Hepatocyte (in vitro differentiated cells): ENCODE results near the gene FRMD6. TPM values are rescaled to one million over a fixed set of nuclear protein-coding genes. Genes with fewer than 3 reads are reported as not detected.

Source experiments
- DNase-seq: peaks from one replicate; pipeline ENCODE4 v3.0.0-alpha.2; 2016; ENCODE audit warnings: low spot score
- H2AFZ ChIP-seq: fragments of 200-600 bp; sonication (generic); 2 replicates; pipeline ENCODE4 v1.6.0; 2016; ENCODE audit warnings: antibody characterized with exemption, mild to moderate bottlenecking
- H3K27ac ChIP-seq: fragments of 200-600 bp; sonication (generic); 2 replicates; pipeline ENCODE4 v1.5.1; 2016; ENCODE audit warnings: mild to moderate bottlenecking
- H3K27me3 ChIP-seq: fragments of 200-600 bp; sonication (generic); 2 replicates; pipeline ENCODE4 v1.6.1; 2016
- H3K36me3 ChIP-seq: fragments of 200-600 bp; sonication (generic); replicated peaks from 2 replicates; pipeline ENCODE4 v1.5.1; 2016; ENCODE audit warnings: low read depth; ENCODE audit not compliant: insufficient read depth
- H3K4me1 ChIP-seq: fragments of 200-600 bp; sonication (generic); 2 replicates; pipeline ENCODE4 v1.5.1; 2016; ENCODE audit warnings: mild to moderate bottlenecking, moderate library complexity; ENCODE audit not compliant: insufficient read depth
- H3K4me2 ChIP-seq: fragments of 200-600 bp; sonication (generic); 2 replicates; pipeline ENCODE4 v1.6.0; 2016
- H3K4me3 ChIP-seq: fragments of 200-600 bp; sonication (generic); 2 replicates; pipeline ENCODE4 v1.5.1; 2016; ENCODE audit warnings: mild to moderate bottlenecking
- H3K79me2 ChIP-seq: fragments of 200-600 bp; sonication (generic); 2 replicates; pipeline ENCODE4 v1.6.0; 2017; ENCODE audit warnings: mild to moderate bottlenecking
- H3K9me2 ChIP-seq: fragments of 200-600 bp; sonication (generic); replicated peaks from 2 replicates; pipeline ENCODE4 v1.6.0; 2017; ENCODE audit warnings: mild to moderate bottlenecking; ENCODE audit not compliant: insufficient read depth
- H3K9me3 ChIP-seq: fragments of 200-600 bp; sonication (generic); 2 replicates; pipeline ENCODE4 v1.5.1; 2016; ENCODE audit warnings: low read depth, mild to moderate bottlenecking
- H4K20me1 ChIP-seq: fragments of 200-600 bp; sonication (generic); 2 replicates; pipeline ENCODE4 v1.6.0; 2016; ENCODE audit warnings: mild to moderate bottlenecking; ENCODE audit not compliant: insufficient read depth, poor library complexity, severe bottlenecking
- EZH2 ChIP-seq: fragments of 200-600 bp; sonication (generic); IDR thresholded peaks from 2 replicates; pipeline ENCODE4 v1.6.1; 2016; ENCODE audit warnings: antibody characterized with exemption, mild to moderate bottlenecking, borderline replicate concordance
- EZH2phosphoT487 ChIP-seq: fragments of 200-600 bp; sonication (generic); IDR thresholded peaks from one replicate; pipeline ENCODE4 v1.6.1; 2018; ENCODE audit warnings: antibody characterized with exemption, mild to moderate bottlenecking, low read depth, moderate library complexity; ENCODE audit not compliant: unreplicated experiment, severe bottlenecking
- WGBS: methylation state at CpG from one replicate; pipeline ENCODE4 v1.1.6; 2016; ENCODE audit warnings: low lambda C conversion rate; ENCODE audit errors: missing lambda C conversion rate; 5-methylcytosine and 5-hydroxymethylcytosine counted together
- polyA plus RNA-seq: library from polyadenylated mRNA; unstranded; fragments of >200 nt; fragmentation: Nextera tagmentation; extraction: Ambion mirVana; gene quantifications from 2 replicates; pipeline ENCODE4 v1.2.1, GENCODE V29; 2016
- total RNA-seq: library from RNA; depleted of rRNA; stranded (reverse); fragments of >200 nt; gene quantifications from 2 replicates; pipeline ENCODE4 v1.2.3, GENCODE V29; 2014
- TF ChIP-seq, protein P1 (sequence below): fragments of 200-600 bp; sonication (generic); IDR thresholded peaks from 2 replicates; pipeline ENCODE4 v1.5.1; 2016; ENCODE audit warnings: antibody characterized with exemption, mild to moderate bottlenecking; ENCODE audit not compliant: poor library complexity

Gene FRMD6
- total and polyA plus RNA-seq, 2 experiments from 2014 or later, result 18.9 to 64.4 TPM

DNA sequence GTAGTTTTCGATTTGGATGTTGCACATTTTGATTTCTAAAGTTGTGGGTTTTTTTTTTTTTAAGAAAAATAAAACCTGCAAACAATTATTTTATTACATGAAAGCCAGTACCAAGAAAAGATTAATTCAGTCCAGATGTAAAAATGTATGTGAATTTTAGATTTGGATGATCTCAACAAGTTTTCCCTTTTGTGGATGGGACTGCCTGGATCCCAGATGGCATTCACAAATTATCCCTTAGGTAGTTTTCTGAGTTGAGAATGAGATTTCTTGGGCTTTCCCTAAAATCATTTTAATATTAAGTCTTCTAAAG, 2.8 kb downstream of the FRMD6 start:
- Histone ChIP-seq H3K27me3 (no peaks in the 10 kb centered on the region), H3K9me3 (no peaks in the 10 kb centered on the region), H3K79me2 (peaks cover 85% of the 10 kb centered on the region), H3K9me2 (no peaks in the 10 kb centered on the region), H3K4me1 (peaks cover 12% of the 10 kb centered on the region), H3K4me2 (peak overlapping the region; percentile 84), H3K27ac (peak overlapping the region; percentile 97), H4K20me1 (peaks cover 19% of the 10 kb centered on the region), H3K4me3 (peak overlapping the region; percentile 94), H3K36me3 (no peaks in the 10 kb centered on the region), H2AFZ (no peak overlapping the region)
- DNase-seq, result no peak
- WGBS, result 62% methylated on average over 1 of the region's 1 CpG
- no peak for TF ChIP-seq EZH2phosphoT487
- TF ChIP-seq, protein P1, sequence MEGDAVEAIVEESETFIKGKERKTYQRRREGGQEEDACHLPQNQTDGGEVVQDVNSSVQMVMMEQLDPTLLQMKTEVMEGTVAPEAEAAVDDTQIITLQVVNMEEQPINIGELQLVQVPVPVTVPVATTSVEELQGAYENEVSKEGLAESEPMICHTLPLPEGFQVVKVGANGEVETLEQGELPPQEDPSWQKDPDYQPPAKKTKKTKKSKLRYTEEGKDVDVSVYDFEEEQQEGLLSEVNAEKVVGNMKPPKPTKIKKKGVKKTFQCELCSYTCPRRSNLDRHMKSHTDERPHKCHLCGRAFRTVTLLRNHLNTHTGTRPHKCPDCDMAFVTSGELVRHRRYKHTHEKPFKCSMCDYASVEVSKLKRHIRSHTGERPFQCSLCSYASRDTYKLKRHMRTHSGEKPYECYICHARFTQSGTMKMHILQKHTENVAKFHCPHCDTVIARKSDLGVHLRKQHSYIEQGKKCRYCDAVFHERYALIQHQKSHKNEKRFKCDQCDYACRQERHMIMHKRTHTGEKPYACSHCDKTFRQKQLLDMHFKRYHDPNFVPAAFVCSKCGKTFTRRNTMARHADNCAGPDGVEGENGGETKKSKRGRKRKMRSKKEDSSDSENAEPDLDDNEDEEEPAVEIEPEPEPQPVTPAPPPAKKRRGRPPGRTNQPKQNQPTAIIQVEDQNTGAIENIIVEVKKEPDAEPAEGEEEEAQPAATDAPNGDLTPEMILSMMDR, result no peak
- no peak for TF ChIP-seq EZH2

DNA sequence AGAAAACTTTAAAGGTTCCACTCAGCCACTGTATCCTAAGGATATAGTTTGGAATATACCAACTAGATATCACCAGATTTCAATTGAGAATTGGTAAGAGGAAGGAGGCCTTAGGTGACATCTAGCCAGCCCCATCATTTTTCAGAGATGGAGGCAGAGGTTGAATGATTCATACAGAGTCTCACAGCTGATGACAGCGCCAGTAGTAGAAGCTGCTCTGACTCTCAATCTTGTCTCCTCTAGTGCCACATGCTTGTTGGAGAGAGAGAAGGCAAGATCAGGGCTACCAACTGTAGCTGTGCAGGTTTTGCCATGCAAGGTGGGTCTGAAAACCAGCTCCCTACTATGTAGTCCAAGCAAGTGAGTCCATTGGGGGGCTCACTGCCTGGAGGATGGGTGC, 6.1 kb downstream of the FRMD6 start:
- TF ChIP-seq EZH2, result no peak
- TF ChIP-seq EZH2phosphoT487, result no peak
- TF ChIP-seq, protein P1, result no peak
- no peaks in the 10 kb centered on the region for H3K27me3 ChIP-seq
- no peaks in the 10 kb centered on the region for H3K36me3 ChIP-seq
- peaks cover 100% of the 10 kb centered on the region for H3K79me2 ChIP-seq
- H3K27ac ChIP-seq, result no peak overlapping the region
- no peak overlapping the region for H3K4me3 ChIP-seq
- no peaks in the 10 kb centered on the region for H3K9me2 ChIP-seq
- peaks cover 15% of the 10 kb centered on the region for H3K4me1 ChIP-seq
- no peak for DNase-seq
- H2AFZ ChIP-seq, result no peak overlapping the region
- WGBS, result 97% methylated on average over 1 of the region's 1 CpG
- H4K20me1 ChIP-seq, result peaks cover 29% of the 10 kb centered on the region
- peaks cover 3% of the 10 kb centered on the region for H3K9me3 ChIP-seq
- peak overlapping the region; percentile 4 for H3K4me2 ChIP-seq

DNA sequence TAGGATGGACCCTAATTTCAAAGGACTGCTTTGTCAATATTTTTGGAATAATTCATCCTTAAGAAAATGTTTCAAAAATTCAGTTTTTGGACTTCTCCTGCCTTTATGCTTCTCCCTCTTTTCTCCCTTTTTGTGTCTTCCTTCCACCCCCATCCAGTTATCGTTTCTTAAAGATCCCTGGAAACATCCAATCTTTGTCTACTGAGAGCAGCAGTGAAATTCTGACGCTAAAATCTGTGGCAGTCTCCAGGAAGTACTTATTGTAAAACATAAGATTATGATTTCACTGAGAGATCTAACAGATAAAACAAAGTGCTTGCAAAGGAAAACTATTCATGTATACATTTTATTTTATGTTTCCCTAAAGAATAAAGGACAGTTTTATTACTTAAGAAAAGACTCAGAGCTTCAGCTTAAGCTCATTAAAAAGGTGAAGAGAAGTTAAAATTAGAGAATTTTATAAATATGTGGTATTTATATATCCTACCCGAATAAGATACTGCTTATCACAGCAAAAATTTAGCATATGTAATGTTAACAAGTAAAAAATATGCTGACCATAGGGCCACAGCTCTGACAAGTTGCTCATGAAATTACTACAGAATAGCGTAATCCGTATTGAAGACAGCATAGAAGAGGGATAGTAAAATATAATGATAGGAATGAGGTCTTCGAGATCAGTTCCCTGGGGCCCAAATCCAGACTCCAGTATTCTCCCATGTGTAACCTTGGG, 6.9 kb downstream of the FRMD6 start:
- WGBS, result 69% methylated on average over 6 of the region's 6 CpGs
- H3K27ac ChIP-seq, result no peak overlapping the region
- no peak for DNase-seq
- no peaks in the 10 kb centered on the region for H3K27me3 ChIP-seq
- H3K36me3 ChIP-seq, result no peaks in the 10 kb centered on the region
- no peaks in the 10 kb centered on the region for H3K9me2 ChIP-seq
- peak overlapping the region; percentile 4 for H3K4me2 ChIP-seq
- peaks cover 29% of the 10 kb centered on the region for H4K20me1 ChIP-seq
- peaks cover 15% of the 10 kb centered on the region for H3K4me1 ChIP-seq
- H3K4me3 ChIP-seq, result no peak overlapping the region
- TF ChIP-seq EZH2phosphoT487 (no peak), EZH2 (no peak)
- TF ChIP-seq, protein P1, result no peak
- no peak overlapping the region for H2AFZ ChIP-seq
- peaks cover 100% of the 10 kb centered on the region for H3K79me2 ChIP-seq
- H3K9me3 ChIP-seq, result peaks cover 5% of the 10 kb centered on the region

GRCh38 chr14:51660741-51661140, 9.0 kb downstream of the FRMD6 start:
- Histone ChIP-seq H3K4me1 (peaks cover 15% of the 10 kb centered on the region), H3K9me3 (peaks cover 5% of the 10 kb centered on the region), H3K4me2 (no peak overlapping the region), H3K27me3 (no peaks in the 10 kb centered on the region), H3K36me3 (no peaks in the 10 kb centered on the region), H4K20me1 (peaks cover 43% of the 10 kb centered on the region), H3K4me3 (no peak overlapping the region), H3K27ac (no peak overlapping the region), H3K9me2 (no peaks in the 10 kb centered on the region), H3K79me2 (peaks cover 100% of the 10 kb centered on the region), H2AFZ (no peak overlapping the region)
- DNase-seq, result no peak
- TF ChIP-seq, protein P1, result no peak
- TF ChIP-seq EZH2phosphoT487 (no peak), EZH2 (no peak)
- WGBS, result 98% methylated on average over 2 of the region's 2 CpGs
